Putamen (tissue), 1 donor: ENCODE data around the gene EMC8.

Experiments used
- DNase-seq: peaks from one replicate; pipeline ENCODE4 v3.0.0-alpha.2; 2016; ENCODE audit warnings: low spot score

The EMC8 gene

DNA sequence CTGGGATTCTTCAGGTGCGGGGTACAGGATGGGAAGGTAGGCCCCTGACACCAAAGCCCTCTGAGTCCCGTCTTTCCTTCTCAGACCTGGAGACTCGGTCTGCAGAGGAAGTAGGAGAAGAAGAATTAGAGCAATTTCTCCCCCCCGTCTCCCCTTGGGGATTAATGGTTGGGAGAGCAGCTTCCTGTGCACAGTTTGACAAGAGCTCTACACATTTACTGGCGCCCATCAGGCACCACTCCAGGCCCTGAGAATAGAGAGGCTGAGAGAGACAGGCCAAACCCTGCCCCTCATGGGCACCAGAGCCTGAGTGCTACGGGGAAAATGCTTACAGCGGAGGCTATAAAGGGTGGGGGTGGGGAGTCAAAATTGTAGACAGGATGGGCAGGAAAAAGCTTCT, 44.9 kb downstream of the EMC8 start:
- no peak for DNase-seq

DNA sequence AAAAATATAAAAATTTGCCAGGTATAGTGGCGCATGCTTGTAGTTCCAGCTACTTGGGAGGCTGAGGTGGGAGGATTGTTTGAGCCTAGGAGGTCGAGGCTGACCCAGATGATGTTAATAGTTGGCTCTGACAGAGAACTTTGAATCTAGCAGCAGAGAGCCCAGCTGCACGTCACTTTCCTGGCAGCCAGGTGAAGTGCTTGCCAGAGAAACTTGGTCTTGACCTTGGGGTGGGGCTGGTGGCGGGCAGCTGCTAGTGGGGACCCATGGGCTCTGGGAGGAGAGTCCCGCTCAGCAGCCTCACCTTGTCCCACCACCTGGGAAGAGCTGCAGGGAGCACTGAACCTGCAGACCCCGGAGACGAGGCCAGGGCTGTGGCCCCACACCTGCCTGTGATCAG, 45.4 kb downstream of the EMC8 start:
- no peak for DNase-seq

DNA sequence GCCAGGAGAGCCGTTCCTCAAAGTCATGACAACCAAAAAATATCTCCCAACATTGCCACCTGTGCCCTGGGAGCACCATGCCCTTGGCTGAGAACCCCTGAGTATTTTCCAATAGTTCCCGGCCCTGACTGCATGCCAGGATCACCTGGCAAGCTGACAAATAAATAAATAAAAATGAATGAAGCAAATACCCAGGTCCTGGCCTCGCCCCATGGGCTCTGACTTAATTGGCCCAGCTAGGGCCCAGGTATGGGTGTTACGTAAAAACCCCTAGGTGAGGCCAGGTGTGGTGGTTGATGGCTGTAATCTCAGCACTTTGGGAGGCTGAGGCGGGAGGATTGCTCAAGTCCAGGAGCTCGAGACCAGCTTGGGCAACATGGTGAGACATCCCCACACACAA, 45.8 kb downstream of the EMC8 start:
- no peak for DNase-seq

DNA sequence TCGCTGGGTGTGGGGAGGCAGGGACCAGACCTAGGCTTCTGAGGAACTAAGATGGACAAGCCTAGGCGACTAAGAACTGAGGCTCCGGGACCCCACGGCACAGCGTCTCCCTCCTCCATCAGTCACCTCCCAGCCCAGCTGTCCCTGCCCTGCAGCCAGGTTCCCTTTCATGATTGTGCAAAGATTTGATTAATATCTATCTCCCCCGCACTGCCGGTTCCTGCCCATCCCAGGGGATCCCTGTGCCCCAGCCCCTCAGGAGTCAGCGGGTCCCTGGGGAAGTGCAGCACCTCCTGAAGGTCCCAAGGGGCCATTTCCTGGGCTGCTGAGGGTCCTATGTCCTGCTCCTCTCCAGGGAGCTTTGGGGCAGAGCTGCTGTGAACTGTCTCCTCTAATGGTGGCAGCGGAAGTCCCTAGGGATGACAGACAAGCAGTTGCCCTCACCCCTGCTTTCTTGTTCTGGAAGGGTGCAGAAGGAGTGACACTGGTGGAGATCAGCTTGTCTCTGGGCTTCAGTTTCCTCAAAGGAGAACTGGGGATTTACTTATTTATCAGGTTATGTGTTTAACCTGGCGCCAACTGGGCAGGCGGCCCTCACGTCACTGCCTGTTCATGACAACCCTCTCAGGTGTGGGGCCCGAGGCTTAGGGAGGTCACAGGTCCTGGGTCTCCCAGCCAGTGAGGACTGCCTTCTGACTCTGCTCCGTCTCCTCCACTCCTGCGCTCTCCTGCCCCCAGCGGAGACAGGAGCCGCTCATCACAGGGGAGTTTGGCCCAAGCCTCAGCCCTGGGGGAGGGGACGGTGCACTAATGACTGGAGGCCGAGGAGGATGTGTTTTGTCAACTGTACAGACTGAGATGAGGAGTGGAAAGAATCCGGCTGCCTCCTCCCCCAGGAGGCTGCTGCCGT, 46.6 kb downstream of the EMC8 start:
- no peak for DNase-seq

DNA sequence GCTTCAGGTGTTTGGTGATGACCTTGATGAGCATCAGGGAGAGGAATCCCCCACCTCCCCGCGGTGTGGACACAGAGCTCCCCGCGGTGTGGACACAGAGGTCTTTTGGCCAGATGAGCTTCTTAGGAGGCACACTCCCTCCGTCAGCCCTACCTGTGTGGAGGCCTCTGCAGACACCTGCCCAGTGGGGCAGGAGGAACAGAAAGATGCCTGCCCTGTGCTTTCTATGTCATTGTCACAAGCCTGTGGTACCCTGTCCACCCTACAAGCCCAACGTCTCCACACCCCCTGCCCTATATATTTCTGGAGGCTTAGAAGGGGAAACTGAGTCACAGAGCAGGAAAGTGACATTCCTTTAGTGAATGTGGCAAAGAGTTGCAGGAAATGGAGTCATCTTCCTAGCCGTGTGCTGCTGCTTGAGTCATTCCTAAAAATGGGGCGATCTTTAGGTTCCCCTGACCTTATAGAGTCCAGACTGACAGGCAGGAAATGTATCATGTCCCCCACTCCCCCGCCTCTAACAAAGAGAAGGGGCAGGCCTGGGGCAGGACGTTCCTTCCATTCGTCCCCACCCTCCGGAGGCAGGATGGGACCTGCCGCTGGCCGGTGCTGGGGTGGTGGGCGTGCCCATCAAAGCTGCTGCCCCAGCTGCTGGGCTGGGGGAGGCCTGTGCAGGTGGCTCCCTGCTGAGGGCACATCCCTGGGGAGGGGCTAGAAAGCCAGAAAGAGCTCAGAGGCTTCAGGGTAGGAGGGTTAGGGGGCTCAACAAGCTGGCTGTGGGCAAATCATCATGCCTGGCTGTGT, 47.4 kb downstream of the EMC8 start:
- DNase-seq, result no peak

DNA sequence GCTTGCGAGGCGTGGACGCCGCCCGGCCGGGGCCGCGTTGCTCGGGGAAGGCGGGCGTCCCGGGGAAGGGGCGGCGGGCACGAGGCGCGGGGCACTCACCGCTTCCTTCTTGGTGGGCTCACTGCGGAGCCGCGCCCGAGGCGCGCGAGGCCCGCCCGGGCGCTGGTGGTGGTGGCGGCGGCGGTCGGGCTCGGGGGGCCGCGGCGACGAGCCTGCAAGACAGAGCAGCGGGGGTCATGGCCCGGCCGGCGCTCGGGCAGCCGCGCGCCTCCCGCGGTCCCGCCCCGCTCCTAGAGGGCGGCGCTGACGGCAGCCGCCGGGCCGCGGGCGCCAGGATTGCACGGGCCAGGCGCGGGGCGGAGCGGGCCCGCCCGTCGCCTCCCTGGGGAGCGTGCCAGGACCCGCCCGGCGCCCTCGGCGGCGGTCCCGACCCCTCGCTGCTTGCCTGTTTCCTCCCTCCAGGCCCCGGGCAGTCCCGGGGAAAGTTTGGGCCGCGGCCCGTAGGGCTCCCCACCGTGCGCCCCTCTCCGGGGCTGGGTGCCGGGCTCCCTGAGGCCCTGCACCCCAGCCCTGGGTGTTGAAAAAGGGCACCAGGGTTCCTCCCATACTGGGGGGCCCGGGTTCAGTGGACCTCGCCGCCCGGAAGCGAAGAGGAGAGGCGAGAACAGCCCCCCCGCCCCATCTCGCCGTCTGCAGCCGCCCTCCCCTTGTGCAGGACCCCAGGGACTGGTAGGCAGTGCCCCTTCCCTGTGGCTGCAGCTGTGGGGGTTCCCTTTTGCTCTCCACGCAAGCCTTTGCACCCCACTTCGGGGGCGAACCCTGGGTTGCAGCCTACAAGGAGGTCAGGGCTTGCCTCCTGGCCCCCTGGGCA, 48.3 kb downstream of the EMC8 start, which contains the start of gene C16orf74:
C16orf74 (minus strand) TSS at position 270 of the 871 bp plus-strand sequence. CDS start 15,879 bp downstream, outside the sequence.
- no peak for DNase-seq

DNA sequence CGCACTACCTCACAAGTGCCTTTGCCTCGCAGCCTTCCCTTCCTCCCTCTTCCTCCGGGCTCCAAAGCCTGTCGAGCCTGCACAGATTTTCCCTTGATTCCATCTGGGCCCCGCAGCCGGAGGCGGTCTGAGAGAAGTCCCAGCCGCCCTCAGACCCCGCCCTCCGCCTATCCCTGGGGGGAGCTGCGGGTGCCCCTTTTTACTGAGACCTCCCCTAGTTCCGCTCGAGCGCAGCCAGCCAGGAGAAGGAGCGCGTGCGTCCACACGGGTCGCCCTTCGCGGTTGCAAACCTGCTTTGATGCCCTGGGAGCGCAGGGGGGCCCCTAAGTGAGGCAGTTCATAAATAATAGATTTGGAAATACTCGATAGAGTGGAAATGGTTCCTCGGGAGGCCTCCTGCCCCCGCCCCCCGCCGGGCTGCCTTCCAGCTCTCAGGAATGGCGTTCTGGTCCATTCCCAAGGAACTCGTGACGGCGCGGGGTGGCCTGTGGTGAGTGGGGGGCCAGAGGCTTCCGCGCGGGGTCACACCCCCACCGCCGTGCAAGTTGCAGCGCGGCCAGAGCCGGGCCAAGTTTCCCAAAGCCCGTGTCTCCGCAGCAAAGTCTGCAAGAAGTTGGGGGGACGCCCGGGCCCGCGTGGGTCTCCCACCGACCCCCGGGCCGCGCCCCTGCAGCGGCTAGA, 49.1 kb downstream of the EMC8 start:
- no peak for DNase-seq

DNA sequence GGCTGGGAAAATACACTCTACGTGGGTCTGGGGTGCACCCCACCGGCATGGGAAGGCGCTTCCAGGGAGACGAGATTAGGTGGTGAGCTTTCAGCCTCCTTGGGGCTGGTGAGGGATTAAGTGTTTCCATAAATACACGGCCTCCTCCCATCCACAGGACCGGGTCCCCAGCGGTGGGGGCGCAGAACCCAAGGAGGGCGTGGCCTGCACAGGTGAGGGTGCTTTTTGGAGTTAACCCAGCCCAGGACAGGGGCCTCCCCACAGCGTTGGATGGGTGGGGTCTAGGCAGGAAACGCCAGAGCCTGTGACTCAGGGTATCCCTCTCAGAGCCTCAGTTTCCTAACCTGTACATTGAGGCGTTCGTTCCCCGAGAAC, 49.6 kb downstream of the EMC8 start:
- DNase-seq, result no peak

DNA sequence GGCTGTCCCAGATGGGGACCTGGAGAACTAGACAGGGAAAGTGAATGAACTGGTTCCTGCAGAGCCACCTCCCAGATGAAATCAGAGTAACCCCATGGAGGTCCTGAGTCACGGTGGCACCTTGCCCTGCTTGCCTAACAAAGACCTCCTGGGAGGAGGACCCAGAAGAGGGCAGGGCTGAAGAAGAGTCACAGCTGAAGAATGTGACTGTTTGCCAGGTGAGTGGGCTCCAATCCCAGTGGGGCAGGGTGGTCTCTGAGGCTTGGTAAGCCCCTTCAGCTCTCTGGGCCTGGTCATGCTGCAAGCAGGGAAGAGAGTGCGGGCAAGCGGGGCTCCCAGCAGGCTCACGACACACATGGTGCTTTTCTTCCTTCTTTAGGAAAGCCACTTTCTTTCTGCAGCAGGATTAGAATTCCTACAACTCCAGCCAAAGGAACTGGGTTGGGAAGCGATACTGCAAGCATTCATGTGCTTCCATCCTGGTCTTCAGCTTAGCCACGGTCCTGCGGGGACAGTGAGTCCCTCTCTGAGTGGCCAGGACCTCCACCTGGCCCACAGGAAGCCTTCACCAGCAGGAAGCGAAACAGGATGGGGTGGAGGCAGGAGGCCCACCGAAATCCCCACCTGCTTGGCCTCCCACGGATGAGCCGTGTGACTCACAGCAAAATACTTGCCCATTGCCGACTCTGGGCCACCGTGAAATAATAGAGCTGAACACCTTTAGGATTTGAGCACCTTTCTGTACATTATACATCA, 52.7 kb downstream of the EMC8 start:
- DNase-seq, result no peak

DNA sequence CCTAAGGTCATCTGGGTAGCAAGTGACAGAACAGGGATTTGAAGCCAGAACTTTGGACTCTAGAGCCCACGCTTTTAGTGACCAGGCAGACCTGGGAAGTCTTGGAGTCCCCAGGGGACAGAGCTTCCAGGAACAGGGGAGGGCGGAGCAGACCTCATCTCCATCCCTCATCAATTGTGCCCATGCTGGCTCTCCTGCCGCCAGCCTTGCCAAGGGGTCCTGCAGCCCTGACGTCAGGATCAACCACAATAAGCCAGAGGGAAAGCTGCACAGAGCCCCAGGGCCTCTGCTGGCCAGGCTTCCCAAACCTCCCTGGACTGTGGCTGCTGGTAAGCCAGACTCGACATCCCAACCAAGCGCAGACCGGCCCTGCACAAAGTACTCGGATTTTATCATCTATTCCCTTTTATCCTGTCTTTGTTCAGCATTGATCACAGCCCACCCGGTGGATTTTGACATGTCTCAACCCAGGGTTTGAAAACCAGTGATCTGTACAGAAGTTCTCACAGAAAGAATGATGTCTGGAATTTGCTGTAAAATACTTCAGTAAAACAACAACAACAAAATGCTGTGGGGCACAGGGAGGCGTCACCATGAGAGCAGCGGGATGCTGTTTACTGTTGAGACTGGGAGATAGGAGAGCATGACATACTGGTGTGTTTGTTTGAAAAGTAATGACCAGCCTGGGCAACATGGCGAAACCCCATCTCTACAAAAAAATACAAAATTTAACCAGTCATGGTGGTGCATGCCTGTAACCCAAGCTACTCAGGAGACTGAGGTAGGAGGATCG, 60.2 kb downstream of the EMC8 start:
- no peak for DNase-seq

DNA sequence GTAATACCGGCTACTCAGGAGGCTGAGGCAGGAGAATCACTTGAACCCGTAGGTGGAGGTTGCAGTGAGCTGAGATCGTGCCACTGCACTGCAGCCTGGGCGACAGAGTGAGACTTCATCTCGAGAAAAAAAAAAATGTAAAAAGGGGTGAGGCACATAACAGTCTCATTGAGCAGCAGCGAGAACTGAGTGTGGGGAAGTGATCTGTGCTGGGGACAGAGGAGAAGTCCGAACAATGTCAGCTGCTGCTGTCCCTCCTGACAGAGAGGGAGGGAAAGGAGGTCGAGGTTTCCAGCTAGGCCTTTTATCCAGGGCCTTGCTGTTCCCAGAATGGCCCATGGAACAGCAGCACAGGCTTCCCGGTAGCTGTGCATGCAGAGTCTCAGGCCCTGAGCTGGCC, 62.4 kb downstream of the EMC8 start:
- no peak for DNase-seq

DNA sequence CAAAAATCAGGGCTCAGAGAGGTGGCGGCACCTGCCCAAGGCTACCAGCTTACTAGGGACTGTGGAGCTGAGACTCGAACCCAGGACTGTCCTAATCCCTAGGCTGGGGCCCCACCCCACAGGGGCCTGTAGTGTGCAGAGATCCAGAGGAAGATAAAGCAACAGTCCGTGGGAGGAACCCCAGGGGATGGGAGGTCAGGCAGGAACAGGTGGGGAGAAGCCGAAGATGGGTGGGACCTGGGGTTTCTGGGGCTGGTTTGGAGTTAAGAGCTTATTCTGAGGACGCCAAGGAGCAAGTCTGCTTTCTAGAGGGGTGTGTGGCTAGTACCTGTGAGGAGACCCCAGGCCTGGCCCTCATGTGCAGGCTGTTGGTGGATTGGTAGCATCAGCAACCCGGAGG, 63.4 kb downstream of the EMC8 start:
- no peak for DNase-seq

DNA sequence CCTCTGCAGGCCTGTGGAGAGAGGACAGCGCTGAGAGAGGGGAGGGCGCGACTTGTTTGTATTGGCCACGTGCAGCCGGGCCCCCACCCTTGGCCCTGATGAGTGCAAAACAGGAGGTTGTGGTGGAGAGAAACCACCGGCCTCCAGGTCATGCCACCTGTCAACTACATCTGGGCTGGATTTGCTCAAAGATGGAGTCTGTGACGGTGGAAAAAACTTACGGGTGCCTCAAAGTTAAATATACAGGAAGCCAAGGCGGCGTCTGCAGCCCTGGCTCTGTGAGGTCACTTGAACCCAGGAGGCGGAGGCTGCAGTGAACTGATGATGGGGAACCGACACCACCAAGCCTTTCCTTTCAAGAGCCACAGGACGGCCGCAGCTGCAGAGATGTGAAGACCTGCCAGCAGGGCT, 64.1 kb downstream of the EMC8 start:
- no peak for DNase-seq

DNA sequence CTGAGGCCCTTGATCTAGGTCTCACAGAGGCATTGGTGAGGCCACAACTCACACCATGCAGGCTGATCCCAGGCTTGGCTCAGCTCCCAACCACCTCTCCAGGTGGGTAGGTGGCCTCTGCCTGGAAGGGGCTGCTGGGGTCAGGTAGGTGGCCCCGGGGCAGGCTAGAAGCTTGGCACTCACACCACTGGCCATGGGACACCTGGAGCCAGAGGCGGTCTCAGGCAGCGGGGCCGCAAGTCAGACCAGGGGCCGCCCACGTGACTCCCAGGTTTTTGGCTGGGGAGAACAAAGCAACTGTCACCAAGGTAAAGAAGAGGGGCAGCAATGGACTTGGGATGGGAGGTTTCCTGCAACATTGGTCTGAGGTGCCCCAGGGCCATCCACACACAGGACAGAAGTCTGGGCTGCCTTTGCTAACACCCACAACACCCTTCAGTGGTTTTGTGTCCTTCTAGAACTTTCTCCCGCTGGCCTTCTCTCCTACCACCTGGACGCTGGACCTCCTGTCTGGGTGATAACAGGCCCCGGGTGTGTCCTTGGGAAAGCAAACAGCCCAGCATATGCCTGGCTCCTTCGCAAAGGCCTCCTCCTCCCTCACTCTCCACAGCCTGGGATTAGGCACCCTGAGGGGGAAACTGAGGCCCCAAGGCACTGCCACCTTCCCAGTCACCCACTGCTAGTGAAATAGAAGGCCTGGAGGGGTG, 64.9 kb downstream of the EMC8 start:
- DNase-seq, result no peak

DNA sequence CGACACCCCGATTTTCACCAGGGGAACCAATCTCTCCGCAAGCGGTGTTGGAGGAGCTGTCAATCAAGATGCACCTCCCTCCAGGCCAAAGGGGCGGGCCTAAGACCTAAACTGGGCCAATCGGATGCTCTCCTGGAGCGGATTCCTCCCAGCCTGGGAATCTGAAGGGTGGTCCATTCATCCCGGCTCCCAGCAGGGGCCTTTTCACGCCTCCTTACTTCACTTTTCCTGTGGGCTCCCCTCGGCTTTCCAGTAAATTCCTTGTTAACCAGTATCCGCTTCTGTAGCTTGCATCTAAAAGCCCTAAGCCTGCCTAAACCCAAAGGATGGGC, 65.5 kb downstream of the EMC8 start:
- DNase-seq, result no peak

DNA sequence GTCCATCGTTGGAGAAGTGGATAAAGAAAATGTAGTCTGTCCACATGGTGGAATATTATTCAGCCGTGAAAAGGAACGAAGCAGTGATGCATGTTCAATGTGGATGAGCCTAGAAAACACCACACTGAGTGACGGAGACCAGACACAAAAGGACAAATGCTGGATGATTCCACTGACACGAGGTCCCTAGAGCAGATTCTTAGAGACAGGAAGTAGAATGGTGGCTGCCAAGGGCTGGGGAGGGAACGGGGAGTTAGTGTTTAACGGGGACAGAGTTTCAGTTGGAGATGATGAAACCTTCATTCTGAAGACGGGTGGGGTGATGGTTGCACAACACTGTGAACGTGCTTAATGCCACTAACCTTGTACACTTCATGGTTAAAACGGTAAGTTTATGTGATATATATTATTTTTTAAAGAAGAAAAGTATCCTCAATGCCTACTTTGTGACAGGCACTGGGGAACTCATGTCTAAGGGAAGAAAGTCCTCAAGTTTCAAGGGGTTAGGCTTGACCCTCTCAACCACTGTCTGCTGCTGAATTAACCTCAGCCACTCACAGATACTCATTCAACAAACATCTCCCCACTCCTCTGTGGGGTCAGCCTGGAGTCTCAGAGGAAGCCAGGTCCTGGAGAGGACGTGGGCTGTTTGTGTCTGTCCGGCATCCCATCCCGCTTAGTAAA, 66.0 kb downstream of the EMC8 start:
- no peak for DNase-seq

DNA sequence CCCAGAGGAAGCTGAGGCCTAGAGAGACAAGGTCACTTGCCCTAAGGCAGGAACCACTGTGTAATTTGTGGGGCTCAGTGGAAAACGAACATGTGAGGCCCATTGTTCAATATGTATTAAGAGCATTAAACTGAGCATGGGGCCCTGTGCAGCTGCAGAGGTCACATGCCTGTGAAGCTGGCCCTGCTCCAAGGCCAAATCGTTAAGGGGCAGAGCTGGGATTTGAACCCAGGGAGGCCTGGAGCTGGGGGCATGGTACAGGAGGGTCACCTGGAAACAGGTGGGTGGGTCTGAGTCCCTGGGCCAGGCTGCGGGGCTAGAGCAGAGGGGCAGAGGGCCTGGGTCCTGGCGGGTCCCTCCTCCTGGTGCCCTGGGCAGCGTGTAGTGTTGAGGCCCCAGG, 68.2 kb downstream of the EMC8 start:
- no peak for DNase-seq

DNA sequence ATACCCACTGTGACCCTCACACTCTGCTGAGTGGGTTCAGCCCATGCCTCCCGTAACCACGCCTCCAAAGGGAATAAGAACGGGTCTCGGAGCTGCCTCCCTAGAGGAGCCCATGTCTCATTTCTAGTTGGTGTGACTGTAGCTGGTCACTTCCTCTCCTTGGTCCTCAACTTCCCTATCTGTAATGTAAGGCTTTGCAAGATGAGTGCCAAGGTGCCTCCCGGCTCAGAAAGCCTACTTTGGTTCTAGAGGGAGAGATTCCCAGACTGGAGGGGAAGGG, 69.2 kb downstream of the EMC8 start:
- DNase-seq, result no peak
